Left lobe of liver (tissue), 2 donors: ENCODE data around the gene PDPK1. TPM values are rescaled to one million over a fixed set of nuclear protein-coding genes. Genes with fewer than 3 reads are reported as not detected.

Source experiments
- ATAC-seq: fragments of 200-7000 bp; cut with Tn5 transposase; one replicate; pipeline ENCODE4 v1.9.1; 2020; ENCODE audit warnings: mild to moderate bottlenecking, moderate library complexity
- DNase-seq: peaks from one replicate; pipeline ENCODE4 v3.0.0-alpha.2; 2020; ENCODE audit warnings: low spot score
- total RNA-seq: library from RNA; stranded (reverse); gene quantifications from one replicate; pipeline ENCODE4 v1.2.1, GENCODE V29; 2021
- donor health status: DM: no; HTN: no; CAD: no; lungs with moderate emphysema.
- donor health status: DM: no; HTN: yes; CAD: no.

PDPK1 gene
- total RNA-seq, 1 donor from 2014 or later, result 27.4 TPM

DNA sequence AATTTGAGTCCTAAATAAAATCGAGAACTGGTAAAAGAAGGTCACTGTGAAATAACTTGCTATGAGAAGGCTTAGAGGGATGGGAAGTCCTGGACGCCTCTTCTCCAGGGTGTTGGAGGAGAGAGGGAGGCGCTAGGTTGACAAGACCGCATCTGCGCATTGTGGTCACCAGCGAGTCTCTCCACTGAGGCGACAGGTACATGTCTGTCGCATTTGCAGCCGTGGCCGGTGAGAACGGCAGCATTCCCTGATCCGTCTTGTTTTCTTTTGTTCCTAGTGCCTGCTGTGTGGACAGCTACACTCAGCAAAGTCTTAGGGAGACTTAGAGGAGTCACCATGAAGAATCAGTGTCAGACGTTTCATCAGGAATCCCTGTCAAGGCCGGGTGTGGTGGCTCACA lies 32.1 kb upstream of the PDPK1 start:
- DNase-seq, result no peak
- ATAC-seq, result no peak

DNA sequence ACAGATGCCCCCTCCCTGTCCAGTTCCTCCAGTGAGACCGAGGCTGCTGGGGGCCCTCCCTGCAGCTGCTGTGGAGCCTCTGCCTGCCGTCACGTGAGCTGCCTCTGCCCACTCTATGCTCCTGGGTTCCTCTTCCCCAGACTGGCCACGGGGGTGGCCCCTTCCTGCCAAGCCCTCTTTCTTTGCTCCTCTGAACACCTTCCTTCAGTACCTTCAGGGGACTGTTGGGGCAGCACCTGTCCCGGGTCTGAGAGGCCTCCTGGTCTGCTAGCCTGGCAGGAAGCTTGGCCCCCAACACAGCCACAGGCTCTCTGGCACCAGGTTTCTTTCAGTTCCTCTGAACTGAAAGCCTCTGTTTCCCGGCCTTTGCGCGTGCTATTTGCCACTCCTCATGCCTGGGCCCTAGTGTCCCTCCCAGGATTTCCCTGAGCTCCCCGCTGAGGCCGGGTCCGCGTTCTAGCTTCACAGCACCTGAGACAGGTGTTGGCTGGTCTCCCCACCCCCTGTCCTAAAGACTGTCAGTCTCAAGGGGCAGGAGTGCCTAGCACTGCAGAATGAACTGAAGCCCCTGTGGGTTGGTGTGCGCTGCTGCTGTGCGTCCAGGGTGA lies 30.7 kb upstream of the PDPK1 start:
- ATAC-seq (peak; percentile 17), DNase-seq (no peak)

DNA sequence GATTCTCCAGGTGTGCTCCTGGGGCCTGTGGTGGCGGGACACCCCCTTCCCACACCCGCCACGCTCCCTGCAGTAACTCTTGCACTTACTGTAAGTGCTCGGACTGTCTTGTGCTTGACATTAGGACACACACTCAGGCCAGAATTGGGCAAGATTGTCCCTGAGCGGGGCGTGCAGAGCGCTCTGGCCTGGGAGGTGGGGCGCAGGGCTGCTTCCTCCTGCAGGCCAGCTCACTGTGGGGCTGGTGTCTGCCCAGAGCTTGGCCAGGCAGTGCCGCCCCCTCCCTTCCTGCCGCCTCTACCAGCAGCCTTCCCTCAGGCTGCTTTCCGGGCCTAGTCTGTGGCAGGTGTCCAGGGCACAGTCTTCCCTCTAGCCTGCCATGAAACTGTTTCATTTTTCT lies 30.2 kb upstream of the PDPK1 start:
- ATAC-seq (peak; percentile 45), DNase-seq (peak; percentile 53)

DNA sequence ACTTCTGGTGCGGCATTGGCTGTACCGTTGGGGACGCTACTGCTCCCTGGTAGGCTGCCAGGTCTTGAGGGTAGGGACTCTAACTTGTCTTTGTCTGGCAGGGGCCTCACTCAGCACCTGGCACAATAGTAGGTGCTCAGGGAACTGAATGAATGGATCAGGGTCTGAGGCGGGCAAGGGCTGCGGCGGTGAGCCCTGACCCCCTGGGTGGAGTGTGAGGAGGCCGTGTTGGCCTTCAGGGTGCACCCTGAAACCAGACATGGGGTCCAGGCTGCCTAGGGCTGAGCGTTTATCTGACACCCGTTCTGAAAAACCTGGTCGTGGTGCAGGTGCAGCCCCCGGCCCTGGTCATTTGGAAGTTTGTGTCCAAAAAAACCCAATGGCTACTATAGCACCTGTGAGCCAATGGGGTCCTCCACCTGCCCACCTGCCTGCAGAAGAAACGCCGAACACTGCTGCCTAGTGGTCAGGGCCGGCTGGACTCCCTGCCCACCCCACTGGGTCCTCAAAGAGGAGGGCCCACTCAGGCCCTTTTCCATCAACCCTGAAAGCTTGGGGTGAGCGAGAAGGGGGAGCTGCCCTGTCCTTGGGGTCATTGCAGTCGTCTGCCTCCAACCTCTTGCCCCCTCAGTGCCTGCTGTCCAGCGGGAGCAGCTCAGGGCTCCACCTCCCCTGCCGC lies 29.0 kb upstream of the PDPK1 start:
- DNase-seq, result no peak

DNA sequence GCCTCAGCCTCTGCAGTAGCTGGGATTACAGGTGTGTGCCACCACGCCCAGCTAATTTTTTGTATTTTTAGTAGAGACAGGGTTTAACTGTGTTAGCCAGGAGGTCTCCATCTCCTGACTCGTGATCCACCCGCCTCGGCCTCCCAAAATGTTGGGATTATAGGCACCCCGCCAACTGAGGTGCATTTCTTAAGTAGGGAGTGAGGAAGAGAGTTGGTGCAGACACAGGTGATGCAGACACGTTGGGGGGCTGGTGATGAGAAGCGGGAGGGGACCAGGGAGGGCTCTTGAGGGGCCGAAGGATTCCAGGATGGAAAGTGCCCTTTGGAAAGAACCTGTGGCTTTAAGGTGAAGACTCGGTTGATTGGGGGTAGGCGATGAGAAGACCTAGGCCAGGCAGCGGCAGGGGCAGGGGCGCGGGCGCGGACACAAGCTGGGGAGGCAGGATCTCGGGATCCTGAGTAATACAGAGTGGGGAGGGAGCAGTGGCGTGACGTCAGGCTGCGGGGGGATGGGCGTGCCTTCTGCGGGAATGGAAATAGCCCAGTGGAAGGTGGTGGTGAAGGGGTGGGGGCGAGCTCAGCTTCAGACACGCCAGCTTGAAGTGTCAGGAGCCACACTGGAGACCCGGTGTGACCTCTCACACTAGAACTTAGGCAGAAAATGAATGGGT lies 26.6 kb upstream of the PDPK1 start:
- ATAC-seq, result no peak

More for the DNA sequence above, 29.0 kb upstream of the PDPK1 start:
- ATAC-seq, result no peak

DNA sequence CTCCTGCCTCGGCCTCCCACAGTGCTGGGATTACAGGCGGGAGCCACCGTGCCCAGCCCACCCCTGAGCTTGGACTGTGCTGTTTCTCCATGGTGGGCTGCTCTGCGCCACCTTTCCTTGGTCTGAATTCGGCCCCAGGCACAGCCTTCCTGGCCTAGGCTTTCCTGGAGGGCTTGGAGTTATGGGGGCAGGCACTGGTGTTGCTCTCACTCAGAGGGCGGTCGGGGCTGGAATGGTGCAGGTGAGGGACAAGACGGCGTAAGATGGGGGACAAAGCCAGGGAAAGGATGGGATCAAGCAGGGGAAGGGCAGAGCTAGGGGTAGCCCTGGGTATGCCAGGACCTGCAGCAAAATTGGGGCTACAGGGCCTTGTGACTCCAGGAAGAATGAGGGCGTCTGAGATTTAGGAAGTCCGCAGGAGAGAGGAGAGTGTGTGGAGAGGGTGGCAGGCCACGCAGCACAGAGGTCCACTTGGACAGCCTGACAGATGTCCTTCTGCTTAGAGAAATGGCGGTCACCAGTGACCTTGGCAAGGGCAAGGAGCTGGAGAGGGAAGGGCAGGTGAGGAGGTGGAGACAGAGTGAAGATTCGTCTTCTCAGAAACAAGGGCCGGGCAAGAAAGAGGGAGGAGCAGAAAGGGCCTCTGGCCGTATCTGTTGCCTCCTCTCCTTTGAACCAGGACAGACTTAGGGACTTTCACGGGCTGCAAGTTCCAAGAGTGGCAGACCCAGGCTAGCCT lies 25.7 kb upstream of the PDPK1 start:
- DNase-seq (peak; percentile 43), ATAC-seq (no peak)

More for the DNA sequence above, 26.6 kb upstream of the PDPK1 start:
- peak; percentile 47 for DNase-seq

DNA sequence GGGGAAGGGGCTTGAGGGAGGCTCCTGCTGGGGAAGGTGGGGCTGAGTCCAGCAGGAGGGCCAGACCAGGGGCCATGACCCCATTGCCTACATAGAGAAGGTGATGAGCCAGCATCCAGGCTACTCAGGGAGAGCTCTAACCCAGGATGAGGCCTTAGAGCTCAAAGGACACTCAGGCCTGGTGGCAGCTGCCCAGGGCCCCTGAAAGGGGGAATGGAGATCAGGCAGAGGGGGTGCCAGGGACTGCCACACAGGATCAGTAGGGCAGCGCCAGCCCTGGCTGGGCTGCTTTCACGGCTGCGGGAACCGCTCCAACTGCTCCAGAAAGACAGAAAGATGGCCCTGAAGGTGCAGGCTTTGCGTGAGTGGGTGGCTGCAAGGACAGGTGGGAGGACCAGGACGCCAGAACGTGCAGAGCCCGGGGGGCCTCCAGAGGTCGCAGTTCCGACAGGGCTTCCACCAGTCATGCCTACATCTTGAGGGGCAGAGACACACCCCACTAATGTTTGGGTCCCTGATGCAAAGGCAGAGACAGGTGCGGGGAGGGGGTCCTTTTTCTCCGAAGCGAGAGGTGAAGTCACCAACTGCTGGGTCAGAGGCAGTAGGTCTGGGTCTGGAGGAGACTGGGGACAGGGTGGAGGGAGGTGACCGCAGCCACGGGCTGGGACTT lies 25.0 kb upstream of the PDPK1 start:
- no peak for ATAC-seq
- peak; percentile 59 for DNase-seq

DNA sequence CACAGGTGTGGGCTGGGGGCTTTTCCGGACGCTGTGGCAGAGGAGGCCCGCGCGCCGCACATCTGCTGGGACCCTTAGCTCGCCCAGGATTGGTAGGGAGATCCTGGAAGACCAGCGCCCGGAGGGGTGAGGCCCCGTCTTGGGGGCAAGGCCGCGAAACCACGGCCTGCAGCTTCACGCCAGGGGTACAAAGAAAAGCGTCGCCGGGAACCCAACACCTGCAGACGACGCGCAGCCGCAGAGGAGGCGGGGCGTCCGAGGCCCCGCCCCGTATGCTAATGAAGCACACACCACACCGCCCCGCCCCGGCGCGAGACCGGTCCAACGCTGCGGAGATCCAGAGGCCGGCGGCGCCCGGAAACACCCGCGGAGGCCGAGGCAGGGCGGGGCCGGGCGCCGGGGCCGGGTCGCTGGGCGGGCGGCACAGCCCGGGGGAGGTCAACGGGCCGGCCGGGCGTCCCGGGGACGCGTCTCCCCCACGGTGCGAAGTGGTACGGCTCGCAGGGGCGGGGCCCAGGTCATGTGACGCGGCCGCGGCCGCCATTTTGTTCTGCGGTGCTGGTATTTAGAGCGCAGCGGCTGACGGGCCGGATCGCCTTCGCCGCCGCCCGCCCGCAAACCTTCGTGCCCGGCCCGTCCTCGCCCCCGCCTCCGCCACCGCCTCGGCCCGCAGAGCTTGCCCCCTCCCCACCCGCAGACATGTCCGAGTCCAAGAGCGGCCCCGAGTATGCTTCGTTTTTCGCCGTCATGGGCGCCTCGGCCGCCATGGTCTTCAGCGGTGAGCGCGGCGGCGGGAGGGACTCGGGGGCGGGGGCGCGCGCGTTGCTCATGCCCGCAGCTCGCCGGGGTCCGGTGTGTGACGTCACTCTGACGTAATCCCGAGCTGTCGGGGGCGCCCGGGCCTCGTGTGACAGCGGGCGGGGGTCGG lies 24.2 kb upstream of the PDPK1 start, which contains the start of gene ATP6V0C:
TSS of gene ATP6V0C (plus strand) at position 548 of the 928 bp plus-strand sequence. CDS start at position 700, 152 bp downstream.
- peak; percentile 85 for ATAC-seq
- DNase-seq, result peak; percentile 95

DNA sequence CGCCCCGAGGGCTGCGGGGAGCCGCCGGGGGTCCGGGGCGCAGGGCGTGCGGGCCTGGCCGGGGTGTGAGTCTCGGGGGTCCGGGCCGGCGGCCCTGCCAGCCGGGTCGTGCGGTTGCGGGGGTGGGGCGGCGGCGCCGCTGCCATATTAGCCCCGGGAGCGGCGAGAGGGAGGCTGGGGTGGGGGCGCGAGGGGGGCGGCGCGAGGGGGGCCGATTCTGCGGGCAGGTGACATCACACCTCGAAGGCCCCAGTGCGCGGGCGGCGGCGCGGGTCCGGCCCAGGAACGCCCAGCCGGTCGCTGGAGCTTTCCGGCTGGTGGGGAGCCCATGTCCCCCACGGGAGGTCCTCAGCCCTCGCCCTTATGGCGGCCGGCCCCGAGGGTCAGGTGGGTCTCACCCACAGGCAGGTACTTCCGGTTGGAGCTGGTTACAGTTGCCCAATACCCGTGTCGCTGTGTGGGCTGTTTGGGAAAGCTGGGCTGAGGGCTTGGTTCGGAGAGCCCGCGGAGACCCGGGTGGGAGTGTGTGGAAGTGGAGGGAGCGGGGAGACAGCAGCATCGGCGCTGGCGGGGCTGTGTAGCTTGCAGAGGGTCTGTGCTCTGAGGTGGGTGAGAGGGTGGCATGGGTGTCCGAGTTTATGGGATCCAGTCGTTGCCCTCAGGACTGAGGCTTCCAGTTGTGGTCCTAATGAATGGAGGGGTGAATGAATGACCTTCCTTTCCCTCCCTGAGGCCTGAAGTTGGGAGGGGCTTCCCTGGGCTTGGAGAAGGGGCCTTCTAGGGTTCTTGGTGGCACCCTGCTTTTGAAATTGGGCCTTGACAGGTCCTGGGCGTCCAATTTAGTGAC lies 23.3 kb upstream of the PDPK1 start:
- no peak for ATAC-seq
- peak; percentile 66 for DNase-seq

DNA sequence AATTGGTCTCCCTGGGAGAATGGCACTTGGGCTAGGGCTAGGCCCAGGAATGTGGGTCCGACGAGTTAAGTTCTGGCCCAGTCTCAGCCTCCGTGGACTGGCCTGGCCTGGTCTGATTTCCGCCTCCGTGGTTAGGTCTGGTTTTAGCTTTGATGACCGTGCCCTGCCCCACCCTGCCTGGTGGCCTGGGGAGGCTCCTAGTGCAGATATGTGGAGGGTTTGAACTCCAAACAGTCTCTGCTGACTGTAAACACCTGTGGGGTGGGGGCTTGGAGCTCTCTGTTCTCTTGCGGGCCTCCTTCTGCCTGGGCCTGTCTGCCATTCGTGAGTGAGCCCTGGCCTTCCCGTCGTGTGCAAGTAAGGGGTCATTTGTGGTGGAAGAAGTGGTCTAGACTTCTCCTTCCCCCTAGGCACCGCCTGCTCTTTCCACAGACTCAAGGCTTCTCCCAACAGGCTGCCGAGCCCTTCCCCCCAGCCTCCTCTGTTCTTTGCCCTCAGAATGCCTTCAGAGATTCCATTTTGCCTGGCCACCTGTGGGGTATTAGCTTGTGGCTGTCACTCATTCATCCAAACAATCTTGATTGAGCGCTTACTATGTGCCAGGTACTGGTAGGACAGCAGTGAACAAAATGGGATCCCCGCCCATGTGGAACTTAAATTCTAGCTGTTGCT lies 22.5 kb upstream of the PDPK1 start:
- DNase-seq, result peak; percentile 47
- no peak for ATAC-seq

DNA sequence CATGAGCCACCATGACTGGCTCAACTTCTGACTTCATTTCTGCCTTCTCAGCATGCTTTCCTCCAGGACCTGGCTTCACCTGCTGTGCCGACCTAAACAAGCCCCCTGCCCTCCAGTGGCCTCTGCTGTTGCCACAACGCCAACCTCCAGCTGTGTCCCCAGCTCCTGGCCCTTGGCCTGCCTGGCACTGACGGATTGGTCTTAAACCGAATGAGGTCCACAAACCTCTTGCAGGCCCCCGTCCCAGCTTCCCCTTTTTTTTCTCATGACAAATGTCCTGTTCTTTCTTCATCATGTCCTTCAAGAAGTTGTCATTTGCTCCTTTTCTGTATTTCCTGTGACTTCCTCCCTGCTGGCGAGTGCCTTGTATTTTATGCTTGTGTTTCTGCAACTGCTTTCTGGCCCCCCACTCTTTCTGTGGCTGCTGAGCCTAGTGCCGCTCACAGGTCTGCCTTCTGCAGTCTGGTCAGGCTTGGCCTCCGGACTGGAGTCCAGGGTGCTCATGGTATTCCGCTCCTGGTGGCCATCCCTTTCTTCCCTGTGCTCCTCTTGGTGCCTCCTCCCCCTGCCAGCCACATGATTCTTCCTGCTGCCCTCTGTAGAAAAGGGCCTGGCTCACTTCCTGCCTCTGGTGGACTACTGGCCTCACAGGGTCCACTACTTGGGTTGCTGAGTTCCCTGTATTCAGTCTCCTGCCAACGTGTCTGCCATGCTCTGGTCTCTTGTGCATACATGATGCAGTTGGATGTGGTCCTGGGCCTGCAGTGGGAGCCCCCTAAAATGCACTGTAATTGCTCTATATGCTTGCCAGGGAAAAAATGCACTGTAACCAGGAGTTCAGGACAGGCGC lies 21.2 kb upstream of the PDPK1 start:
- DNase-seq, result peak; percentile 54
- peak; percentile 2 for ATAC-seq

DNA sequence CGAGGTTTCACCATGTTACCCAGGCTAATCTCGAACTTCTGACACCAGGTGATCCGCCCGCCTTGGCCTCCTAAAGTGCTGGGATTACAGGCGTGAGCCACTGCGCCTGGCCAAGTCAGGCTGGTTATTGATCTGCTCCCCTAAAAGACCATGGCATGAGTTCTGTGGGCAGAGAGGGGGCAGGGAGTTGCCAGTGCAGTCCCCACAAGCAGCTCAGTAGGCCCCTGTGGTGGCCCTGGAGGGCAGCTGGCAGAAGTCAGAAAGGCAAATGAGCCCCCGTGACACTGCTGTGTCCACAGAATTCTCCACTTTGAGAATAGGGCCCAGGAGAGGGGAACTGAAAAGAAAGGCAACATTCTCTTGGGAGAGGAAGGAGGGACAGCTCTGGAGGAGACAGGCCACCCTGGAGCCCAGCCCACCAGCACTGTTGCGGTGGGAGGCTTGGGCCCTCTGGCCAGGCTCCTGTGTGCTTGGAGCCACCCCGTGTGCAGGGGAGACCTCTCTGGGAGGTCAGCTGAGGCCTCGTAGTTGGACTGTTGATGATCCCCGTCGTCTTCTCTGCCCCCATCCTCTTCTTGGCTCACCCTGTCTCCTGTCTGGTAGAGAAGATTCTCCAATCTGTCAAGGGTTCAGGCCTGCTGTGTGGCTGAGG lies 19.7 kb upstream of the PDPK1 start:
- DNase-seq (no peak), ATAC-seq (no peak)

DNA sequence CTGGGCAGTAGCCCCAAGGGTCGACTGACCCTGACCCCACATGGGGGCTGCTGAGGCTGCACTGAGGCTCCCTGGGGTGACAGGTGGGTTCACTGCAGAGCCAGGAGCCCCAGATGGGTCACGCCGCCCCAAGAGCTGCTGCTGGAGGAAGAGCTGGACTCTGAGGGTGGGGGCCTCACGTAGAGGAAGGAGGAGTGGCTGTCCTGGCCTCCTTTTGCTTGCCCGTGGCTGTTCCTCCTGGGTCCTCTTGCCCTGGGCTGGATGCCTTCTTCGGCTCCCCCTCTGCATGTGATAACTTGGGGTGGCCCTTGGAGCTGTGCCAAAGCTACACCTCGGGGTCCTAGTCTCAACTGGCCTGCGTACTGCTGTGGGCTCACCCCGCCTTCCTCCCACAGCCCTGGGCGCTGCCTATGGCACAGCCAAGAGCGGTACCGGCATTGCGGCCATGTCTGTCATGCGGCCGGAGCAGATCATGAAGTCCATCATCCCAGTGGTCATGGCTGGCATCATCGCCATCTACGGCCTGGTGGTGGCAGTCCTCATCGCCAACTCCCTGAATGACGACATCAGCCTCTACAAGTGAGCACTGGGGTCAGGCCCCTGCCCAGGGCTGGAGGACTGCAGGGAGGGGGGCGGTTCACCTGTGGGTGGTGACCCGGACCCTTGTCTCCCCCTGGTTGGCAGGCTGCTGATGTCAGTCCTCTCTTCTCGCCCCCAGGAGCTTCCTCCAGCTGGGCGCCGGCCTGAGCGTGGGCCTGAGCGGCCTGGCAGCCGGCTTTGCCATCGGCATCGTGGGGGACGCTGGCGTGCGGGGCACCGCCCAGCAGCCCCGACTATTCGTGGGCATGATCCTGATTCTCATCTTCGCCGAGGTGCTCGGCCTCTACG lies 18.8 kb upstream of the PDPK1 start:
- ATAC-seq, result no peak
- peak; percentile 57 for DNase-seq

DNA sequence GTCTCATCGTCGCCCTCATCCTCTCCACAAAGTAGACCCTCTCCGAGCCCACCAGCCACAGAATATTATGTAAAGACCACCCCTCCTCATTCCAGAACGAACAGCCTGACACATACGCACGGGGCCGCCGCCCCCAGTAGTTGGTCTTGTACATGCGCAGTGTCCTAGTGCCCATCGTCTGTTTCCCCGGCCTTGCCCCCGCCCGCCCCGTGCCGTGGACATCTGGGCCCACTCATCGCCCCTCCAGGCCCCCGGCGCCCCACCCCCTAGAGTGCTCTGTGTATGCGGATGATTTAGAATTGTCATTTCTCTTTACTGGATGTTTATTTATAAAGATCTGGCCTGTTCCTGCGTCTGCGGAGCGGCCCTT lies 18.1 kb upstream of the PDPK1 start:
- no peak for DNase-seq
- no peak for ATAC-seq

DNA sequence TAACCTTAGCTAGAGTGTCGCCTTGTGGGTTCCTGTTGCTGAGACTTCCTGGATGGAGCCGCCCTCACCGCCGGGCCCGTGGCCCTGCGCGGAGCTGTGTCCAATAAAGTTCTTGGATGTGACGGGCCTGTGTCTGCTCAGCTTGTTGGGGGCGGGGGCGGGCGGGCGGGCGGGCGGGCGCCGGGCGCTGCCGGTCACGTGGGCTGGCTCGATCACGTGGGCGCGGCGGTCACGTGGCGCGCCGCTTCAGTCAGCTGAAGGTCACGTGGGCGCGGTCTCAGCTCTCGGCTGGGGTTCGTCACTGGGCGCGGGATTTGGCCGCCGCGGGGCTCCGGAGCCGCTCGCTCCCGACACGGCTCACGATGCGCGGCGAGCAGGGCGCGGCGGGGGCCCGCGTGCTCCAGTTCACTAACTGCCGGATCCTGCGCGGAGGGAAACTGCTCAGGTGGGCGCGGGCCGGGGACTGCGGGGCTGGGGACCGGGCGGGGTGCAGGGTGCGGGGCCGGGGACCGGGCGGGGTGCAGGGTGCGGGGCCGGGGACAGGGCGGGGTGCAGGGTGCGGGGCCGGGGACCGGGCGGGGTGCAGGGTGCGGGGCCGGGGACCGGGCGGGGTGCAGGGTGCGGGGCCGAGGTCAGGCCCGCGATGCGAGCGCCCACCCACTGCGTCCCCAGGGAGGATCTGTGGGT lies 17.6 kb upstream of the PDPK1 start, which contains the start of gene AMDHD2:
TSS of gene AMDHD2 (plus strand) at position 275 of the 687 bp plus-strand sequence. CDS start at position 363, 88 bp downstream.
- DNase-seq (peak; percentile 93), ATAC-seq (peak; percentile 56)
